Measurements from ENCODE around the gene BMERB1.
"Not testable (repeated sequence)": the region's sequence is repeated elsewhere in the genome, so short reads cannot be mapped to it uniquely, and the experiment has no call there.

The BMERB1 gene

GRCh38 chr16:15439102-15439501, 4.7 kb downstream of the BMERB1 start:
- Histone ChIP-seq H3K4me2 (no peak overlapping the region), H3K27ac (no peak overlapping the region), H3K4me1 (ENCODE audit: low read depth, poor library complexity, severe bottlenecking) (no peaks in the 10 kb centered on the region), H4K20me1 (ENCODE audit: insufficient read depth) (no peaks in the 10 kb centered on the region), H3K27me3 (ENCODE audit: insufficient read depth, low read depth) (no peaks in the 10 kb centered on the region), H3K36me3 (ENCODE audit: insufficient read depth) (no peaks in the 10 kb centered on the region), H2AFZ (ENCODE audit: low read depth) (no peak overlapping the region), H3K4me3 (IDR thresholded peaks at IDR 0.05; ENCODE audit: insufficient read depth, low read depth, low read length) (no peak overlapping the region), H3K79me2 (ENCODE audit: insufficient read depth, low read depth) (no peaks in the 10 kb centered on the region), H3K9ac (no peak overlapping the region)
- TF ChIP-seq CTCF (conservative IDR thresholded peaks at IDR 0.05; ENCODE audit: low read depth, low read length) = no peak

- Histone ChIP-seq H3K27ac (no peak overlapping the region), H2AFZ (ENCODE audit: low read depth) (no peak overlapping the region), H3K27me3 (ENCODE audit: insufficient read depth, low read depth) (no peaks in the 10 kb centered on the region), H4K20me1 (ENCODE audit: insufficient read depth) (no peaks in the 10 kb centered on the region), H3K79me2 (ENCODE audit: insufficient read depth, low read depth) (no peaks in the 10 kb centered on the region), H3K4me3 (IDR thresholded peaks at IDR 0.05; ENCODE audit: insufficient read depth, low read depth, low read length) (no peak overlapping the region), H3K4me2 (no peak overlapping the region), H3K9ac (no peak overlapping the region), H3K36me3 (ENCODE audit: insufficient read depth) (no peaks in the 10 kb centered on the region), H3K4me1 (ENCODE audit: low read depth, poor library complexity, severe bottlenecking) (no peaks in the 10 kb centered on the region)
- no peak for TF ChIP-seq CTCF (conservative IDR thresholded peaks at IDR 0.05; ENCODE audit: low read depth, low read length)
These were observed 5.1 kb downstream of the BMERB1 start for GRCh38 chr16:15439521-15439920.

- Histone ChIP-seq H3K9ac (no peak overlapping the region), H3K4me3 (IDR thresholded peaks at IDR 0.05; ENCODE audit: insufficient read depth, low read depth, low read length) (no peak overlapping the region), H3K4me2 (no peak overlapping the region), H2AFZ (ENCODE audit: low read depth) (no peak overlapping the region), H3K79me2 (ENCODE audit: insufficient read depth, low read depth) (no peaks in the 10 kb centered on the region), H3K36me3 (ENCODE audit: insufficient read depth) (no peaks in the 10 kb centered on the region), H4K20me1 (ENCODE audit: insufficient read depth) (no peaks in the 10 kb centered on the region), H3K27ac (no peak overlapping the region), H3K27me3 (ENCODE audit: insufficient read depth, low read depth) (no peaks in the 10 kb centered on the region), H3K4me1 (ENCODE audit: low read depth, poor library complexity, severe bottlenecking) (no peaks in the 10 kb centered on the region)
- TF ChIP-seq CTCF (conservative IDR thresholded peaks at IDR 0.05; ENCODE audit: low read depth, low read length) = no peak
These were observed 6.5 kb downstream of the BMERB1 start for GRCh38 chr16:15440852-15441251.

GRCh38 chr16:15442140-15442539, 7.8 kb downstream of the BMERB1 start:
- not testable (repeated sequence) for H3K27ac ChIP-seq; H2AFZ ChIP-seq (ENCODE audit: low read depth); H3K4me2 ChIP-seq; H3K36me3 ChIP-seq (ENCODE audit: insufficient read depth); H3K27me3 ChIP-seq (ENCODE audit: insufficient read depth, low read depth); H3K4me1 ChIP-seq (ENCODE audit: low read depth, poor library complexity, severe bottlenecking); H3K9ac ChIP-seq; H4K20me1 ChIP-seq (ENCODE audit: insufficient read depth); H3K79me2 ChIP-seq (ENCODE audit: insufficient read depth, low read depth); H3K4me3 ChIP-seq (IDR thresholded peaks at IDR 0.05; ENCODE audit: insufficient read depth, low read depth, low read length)

GRCh38 chr16:15443753-15444152, 9.4 kb downstream of the BMERB1 start:
- H3K27ac ChIP-seq = no peak overlapping the region
- H4K20me1 ChIP-seq (ENCODE audit: insufficient read depth) = no peaks in the 10 kb centered on the region
- H3K4me3 ChIP-seq (IDR thresholded peaks at IDR 0.05; ENCODE audit: insufficient read depth, low read depth, low read length) = no peak overlapping the region
- no peak overlapping the region for H3K4me2 ChIP-seq
- H3K79me2 ChIP-seq (ENCODE audit: insufficient read depth, low read depth) = no peaks in the 10 kb centered on the region
- no peaks in the 10 kb centered on the region for H3K4me1 ChIP-seq (ENCODE audit: low read depth, poor library complexity, severe bottlenecking)
- no peak overlapping the region for H3K9ac ChIP-seq
- no peaks in the 10 kb centered on the region for H3K36me3 ChIP-seq (ENCODE audit: insufficient read depth)
- TF ChIP-seq CTCF (conservative IDR thresholded peaks at IDR 0.05; ENCODE audit: low read depth, low read length) = no peak
- no peak overlapping the region for H2AFZ ChIP-seq (ENCODE audit: low read depth)
- no peaks in the 10 kb centered on the region for H3K27me3 ChIP-seq (ENCODE audit: insufficient read depth, low read depth)

Data from KMS-11 (cell line).